Endothelial cell of umbilical vein (primary cell): ENCODE measurements around the gene C2orf74. TPM values are rescaled to one million over a fixed set of nuclear protein-coding genes. Genes with fewer than 3 reads are reported as not detected.

Experiments
- BruUV-seq: library from RNA; stranded (reverse); fragments of 400-500 nt; replicated peaks from 2 replicates; lab custom pipeline; 2021; lab: Mats Ljungman, UMichigan
- CTCF ChIA-PET: fragments of 300-600, 350-600 bp; sonication (Branson Sonifier 250); formaldehyde crosslinking; loops from one replicate; lab custom pipeline; 2021; ENCODE audit warnings: antibody characterized with exemption, inconsistent platforms; lab: Charles Lee
- POLR2A ChIA-PET: fragments of 300-600, 350-600 bp; sonication (Branson Sonifier 250); formaldehyde crosslinking; loops from one replicate; lab custom pipeline; 2021; ENCODE audit warnings: antibody characterized with exemption, inconsistent platforms; lab: Charles Lee
- DNase-seq: peaks from one replicate; pipeline ENCODE4 v3.0.0-alpha.2; 2011; ENCODE audit warnings: low read depth, low spot score
- FAIRE-seq: peaks from 2 replicates; lab custom pipeline; 2011; peaks lifted over from hg19 to GRCh38; lab: Jason Lieb, UNC
- H2AFZ ChIP-seq: 2 replicates; pipeline ENCODE4 v1.6.0; 2012; ENCODE audit warnings: low read depth, low read length, control low read depth, inconsistent platforms
- H3K27ac ChIP-seq: 2 replicates; pipeline ENCODE4 v1.5.1; 2011; ENCODE audit warnings: low read depth, mild to moderate bottlenecking, control low read depth, low read length, moderate library complexity; ENCODE audit not compliant: insufficient read depth
- H3K27me3 ChIP-seq, 2 experiments: 2 replicates each; pipeline versions ENCODE4 v1.6.0 to v1.6.1; 2011; ENCODE audit warnings: low read length in 2 of 2, mixed read lengths in 1 of 2; ENCODE audit not compliant: control insufficient read depth in 2 of 2, insufficient read depth in 2 of 2
- H3K36me3 ChIP-seq, 2 experiments: 2 replicates in 1 of 2; 3 replicates in 1 of 2; pipeline ENCODE4 v1.5.1; 2011; ENCODE audit warnings: low read length in 2 of 2, mild to moderate bottlenecking in 1 of 2, moderate library complexity in 1 of 2; ENCODE audit not compliant: control insufficient read depth in 2 of 2, insufficient read depth in 2 of 2; ENCODE audit errors: extremely low read depth in 1 of 2
- H3K4me1 ChIP-seq: 3 replicates; pipeline ENCODE4 v1.5.1; 2011; ENCODE audit warnings: mild to moderate bottlenecking, low read length; ENCODE audit not compliant: control insufficient read depth, insufficient read depth; ENCODE audit errors: extremely low read depth
- H3K4me2 ChIP-seq: 2 replicates; pipeline ENCODE4 v1.6.1; 2011; ENCODE audit warnings: low read length, control low read depth, mixed read lengths; ENCODE audit not compliant: insufficient read depth
- H3K4me3 ChIP-seq, 3 experiments: fragments of 200-600 bp in 1 of 3; sonication (generic), shearing (Covaris generic) in 1 of 3; replicated peaks in 1 of 3; 2 replicates each; pipeline ENCODE4 v1.5.1; 2011 to 2016; ENCODE audit warnings: control low read depth in 3 of 3, low read length in 3 of 3, mild to moderate bottlenecking in 2 of 3, inconsistent platforms in 1 of 3, low read depth in 1 of 3, moderate library complexity in 1 of 3; ENCODE audit not compliant: insufficient read depth in 1 of 3
- H3K79me2 ChIP-seq: 2 replicates; pipeline ENCODE4 v1.6.0; 2012; ENCODE audit warnings: low read length, inconsistent platforms; ENCODE audit not compliant: control insufficient read depth, insufficient read depth
- H3K9ac ChIP-seq: replicated peaks from 2 replicates; pipeline ENCODE3; 2011; ENCODE audit warnings: low read length, control low read depth; ENCODE audit not compliant: insufficient read depth; ENCODE audit errors: extremely low read depth
- H3K9me1 ChIP-seq: replicated peaks from 3 replicates; pipeline ENCODE4 v1.6.0; 2011; ENCODE audit warnings: mild to moderate bottlenecking, low read length; ENCODE audit not compliant: control insufficient read depth, insufficient read depth; ENCODE audit errors: extremely low read depth
- H3K9me3 ChIP-seq: replicated peaks from 2 replicates; pipeline ENCODE4 v1.5.1; 2012; ENCODE audit warnings: low read length, inconsistent platforms; ENCODE audit not compliant: control insufficient read depth, insufficient read depth
- H4K20me1 ChIP-seq: replicated peaks from 2 replicates; pipeline ENCODE3; 2011; ENCODE audit warnings: mild to moderate bottlenecking, low read length; ENCODE audit not compliant: control insufficient read depth, insufficient read depth; ENCODE audit errors: extremely low read depth
- EZH2 ChIP-seq: IDR thresholded peaks from 2 replicates; pipeline ENCODE4 v1.6.1; 2012; ENCODE audit warnings: borderline replicate concordance, low read depth, mild to moderate bottlenecking, moderate library complexity, low read length, inconsistent platforms; ENCODE audit not compliant: severe bottlenecking
- FOS ChIP-seq: IDR thresholded peaks from 2 replicates; pipeline ENCODE4 v1.6.1; 2011; ENCODE audit warnings: mild to moderate bottlenecking, low read length, moderate library complexity, borderline replicate concordance; ENCODE audit not compliant: insufficient read depth
- GATA2 ChIP-seq: IDR thresholded peaks from 2 replicates; pipeline ENCODE4 v1.7.0; 2011; ENCODE audit warnings: low read depth, mild to moderate bottlenecking, moderate library complexity, mixed read lengths, low read length; ENCODE audit not compliant: insufficient read length, insufficient read depth
- JUN ChIP-seq: IDR thresholded peaks from 2 replicates; pipeline ENCODE4 v1.6.1; 2011; ENCODE audit warnings: borderline replicate concordance, low read depth; ENCODE audit not compliant: insufficient read length, insufficient read depth
- MYC ChIP-seq: IDR thresholded peaks from one replicate; pipeline ENCODE4 v1.6.1; 2011; ENCODE audit warnings: mild to moderate bottlenecking, low read depth, low read length
- POLR2A ChIP-seq: IDR thresholded peaks from 2 replicates; pipeline ENCODE4 v1.6.1; 2012; ENCODE audit warnings: low read depth, mild to moderate bottlenecking, control low read depth, low read length
- POLR2AphosphoS5 ChIP-seq: IDR thresholded peaks from 2 replicates; pipeline ENCODE4 v1.6.1; 2012; ENCODE audit warnings: low read depth, mild to moderate bottlenecking, control low read depth, low read length, moderate library complexity; ENCODE audit not compliant: insufficient read depth
- dilution Hi-C: fragments of 300-500 bp; cut with MboI; formaldehyde crosslinking; loops from one replicate; pipeline ENCODE4 v1.15.0; 2019; ENCODE audit warnings: low sequenced_read_pairs; ENCODE audit not compliant: extremely low pct_ligation_motif_present
- intact Hi-C: fragments of 100-400 bp; cut with micrococcal nuclease; formaldehyde crosslinking; loops from one replicate; pipeline ENCODE4 v1.10.0; 2022
- polyA plus RNA-seq, 4 experiments: library from polyadenylated mRNA; depleted of rRNA in 3 of 4; stranded (reverse) in 3 of 4; unstranded in 1 of 4; fragments of >200 nt; gene quantifications; 2 replicates each; pipeline versions ENCODE4 v1.2.1 to v1.2.3, GENCODE V29; 2011 to 2012; ENCODE audit warnings: missing spikeins in 1 of 4
- total RNA-seq: library from RNA; stranded (reverse); gene quantifications from 2 replicates; pipeline ENCODE4 v1.2.3, GENCODE V29; 2021
- TF ChIP-seq, protein P1 (sequence below): IDR thresholded peaks from 2 replicates; pipeline ENCODE4 v1.6.1; 2011; ENCODE audit not compliant: insufficient read depth, insufficient read length
- TF ChIP-seq, protein P2 (sequence below), 2 donors: IDR thresholded peaks; 1 replicate in 1 of 2; 2 replicates in 1 of 2; pipeline ENCODE4 v1.5.1; 2011; ENCODE audit warnings: low read length in 2 of 2, mild to moderate bottlenecking in 2 of 2, moderate library complexity in 2 of 2, control low read depth in 1 of 2, inconsistent platforms in 1 of 2, low read depth in 1 of 2; ENCODE audit not compliant: insufficient read depth in 1 of 2; ENCODE audit errors: extremely low read depth in 1 of 2

Gene C2orf74
- total and polyA plus RNA-seq, 2 donors (not counting 3 experiments of a cell fraction or from before 2014, with no cell fraction given) = 4.1 to 5.6 TPM

DNA sequence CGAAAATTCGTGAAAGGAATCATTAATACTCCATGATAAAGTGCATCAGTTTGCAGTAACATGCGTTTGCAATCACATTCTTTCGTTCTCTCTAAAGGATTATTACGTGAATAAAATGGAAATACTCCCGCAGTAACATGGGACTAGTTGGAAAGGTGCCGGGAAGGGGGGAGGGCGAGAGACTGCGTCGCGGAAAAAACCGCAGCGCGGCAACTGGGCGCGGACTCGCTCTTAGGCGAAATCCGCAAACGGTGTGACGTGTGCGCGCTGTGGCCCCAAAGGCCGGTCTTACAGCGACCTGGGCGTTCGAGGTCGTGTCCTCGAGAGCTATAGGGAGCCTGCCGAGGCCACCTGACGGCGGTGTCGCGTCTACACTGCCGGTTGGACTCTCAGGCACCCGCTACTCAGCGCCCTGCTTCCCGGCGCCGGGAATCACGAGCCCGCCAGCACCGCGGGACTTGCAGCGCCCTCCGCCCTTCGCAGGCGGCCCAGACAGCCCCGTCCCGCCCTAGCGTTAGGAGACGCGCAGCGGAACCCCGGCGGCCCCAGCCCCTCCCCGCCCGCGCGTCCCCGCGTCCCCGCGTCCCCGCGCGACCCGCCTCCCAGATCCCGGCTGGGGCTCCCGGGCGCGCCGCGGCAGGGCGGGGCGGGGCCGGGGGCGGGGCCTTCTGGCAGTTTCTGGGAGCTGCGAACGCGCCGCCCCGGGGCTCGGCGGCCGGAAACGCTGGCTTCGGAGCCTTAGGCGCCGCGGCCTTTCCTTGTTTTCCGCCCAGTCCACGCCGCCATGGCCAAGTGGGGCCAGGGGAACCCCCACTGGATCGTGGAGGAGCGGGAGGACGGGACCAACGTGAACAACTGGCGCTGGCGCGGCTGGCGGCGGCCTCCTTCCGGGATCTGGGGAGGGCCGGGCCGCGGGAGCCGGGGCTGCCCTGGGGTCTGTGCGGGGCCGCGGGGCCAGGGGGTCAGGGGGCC lies 15.1 kb downstream of the C2orf74 start:
- Histone ChIP-seq H3K4me1 (peaks cover 32% of the 10 kb centered on the region), H4K20me1 (no peaks in the 10 kb centered on the region), H3K36me3 (peaks cover 0 to 4% of the 10 kb centered on the region in 2 experiments), H2AFZ (peak overlapping the region; percentile 79), H3K9me1 (no peaks in the 10 kb centered on the region), H3K4me3 (peak overlapping the region; percentile 42 to 82 (median 61)), H3K27ac (peak overlapping the region; percentile 71), H3K9me3 (no peaks in the 10 kb centered on the region), H3K27me3 (peaks cover 0 to 2% of the 10 kb centered on the region in 2 experiments), H3K79me2 (peaks cover 21% of the 10 kb centered on the region), H3K9ac (peak overlapping the region; percentile 84), H3K4me2 (peak overlapping the region; percentile 90)
- ChIA-PET POLR2A (interaction anchor here (0.6 to 1.0 kb wide), 3 partner anchors 12 to 295 kb away, joined by 3 to 5 read pairs (median 3); no protein-coding TSS in a partner anchor), CTCF (interaction anchor here (1.2 to 1.7 kb wide), 4 partner anchors 13 to 482 kb away, joined by 3 to 4 read pairs (median 3); no protein-coding TSS in a partner anchor)
- TF ChIP-seq GATA2 (no peak), EZH2 (no peak), POLR2A (peak; percentile 95), FOS (peak; percentile 37), MYC (no peak), JUN (no peak), POLR2AphosphoS5 (peak; percentile 98)
- TF ChIP-seq, protein P1, sequence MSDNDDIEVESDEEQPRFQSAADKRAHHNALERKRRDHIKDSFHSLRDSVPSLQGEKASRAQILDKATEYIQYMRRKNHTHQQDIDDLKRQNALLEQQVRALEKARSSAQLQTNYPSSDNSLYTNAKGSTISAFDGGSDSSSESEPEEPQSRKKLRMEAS = no peak
- TF ChIP-seq, protein P2, sequence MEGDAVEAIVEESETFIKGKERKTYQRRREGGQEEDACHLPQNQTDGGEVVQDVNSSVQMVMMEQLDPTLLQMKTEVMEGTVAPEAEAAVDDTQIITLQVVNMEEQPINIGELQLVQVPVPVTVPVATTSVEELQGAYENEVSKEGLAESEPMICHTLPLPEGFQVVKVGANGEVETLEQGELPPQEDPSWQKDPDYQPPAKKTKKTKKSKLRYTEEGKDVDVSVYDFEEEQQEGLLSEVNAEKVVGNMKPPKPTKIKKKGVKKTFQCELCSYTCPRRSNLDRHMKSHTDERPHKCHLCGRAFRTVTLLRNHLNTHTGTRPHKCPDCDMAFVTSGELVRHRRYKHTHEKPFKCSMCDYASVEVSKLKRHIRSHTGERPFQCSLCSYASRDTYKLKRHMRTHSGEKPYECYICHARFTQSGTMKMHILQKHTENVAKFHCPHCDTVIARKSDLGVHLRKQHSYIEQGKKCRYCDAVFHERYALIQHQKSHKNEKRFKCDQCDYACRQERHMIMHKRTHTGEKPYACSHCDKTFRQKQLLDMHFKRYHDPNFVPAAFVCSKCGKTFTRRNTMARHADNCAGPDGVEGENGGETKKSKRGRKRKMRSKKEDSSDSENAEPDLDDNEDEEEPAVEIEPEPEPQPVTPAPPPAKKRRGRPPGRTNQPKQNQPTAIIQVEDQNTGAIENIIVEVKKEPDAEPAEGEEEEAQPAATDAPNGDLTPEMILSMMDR (IDR thresholded peaks at IDR 0.05; ENCODE audit: extremely low read depth in 1 of 2, insufficient read depth in 1 of 2, low read depth in 1 of 2, low read length in 2 of 2) = peak in 1 of 2 donors; percentile 7
- peak; percentile 94 for DNase-seq
- dilution Hi-C loops = no loop called here
- peak; percentile 91 for FAIRE-seq
- intact Hi-C loops = loop anchor here (1.0 to 5.0 kb wide), 6 partner anchors 32 to 362 kb away; partner anchors contain the start of genes PEX13, REL, SANBR and USP34
- BruUV-seq = TSS peak; percentile 94
